ENCODE data around the gene DRC1.

The DRC1 gene

GRCh38 chr2:26491563-26492167 is 89.9 kb downstream of the DRC1 start:
- ChIA-PET POLR2A (no interaction called here), CTCF (interaction anchor here (0.5 to 2.8 kb wide), 4 partner anchors 9 to 13 kb away, joined by 3 to 9 read pairs (median 5); no protein-coding TSS in a partner anchor)
- H3K4me3 ChIP-seq (ENCODE audit: low read depth, low read length): no peak overlapping the region
- no peak for DNase-seq (ENCODE audit: low read depth, low spot score)
- TF ChIP-seq, protein P1, sequence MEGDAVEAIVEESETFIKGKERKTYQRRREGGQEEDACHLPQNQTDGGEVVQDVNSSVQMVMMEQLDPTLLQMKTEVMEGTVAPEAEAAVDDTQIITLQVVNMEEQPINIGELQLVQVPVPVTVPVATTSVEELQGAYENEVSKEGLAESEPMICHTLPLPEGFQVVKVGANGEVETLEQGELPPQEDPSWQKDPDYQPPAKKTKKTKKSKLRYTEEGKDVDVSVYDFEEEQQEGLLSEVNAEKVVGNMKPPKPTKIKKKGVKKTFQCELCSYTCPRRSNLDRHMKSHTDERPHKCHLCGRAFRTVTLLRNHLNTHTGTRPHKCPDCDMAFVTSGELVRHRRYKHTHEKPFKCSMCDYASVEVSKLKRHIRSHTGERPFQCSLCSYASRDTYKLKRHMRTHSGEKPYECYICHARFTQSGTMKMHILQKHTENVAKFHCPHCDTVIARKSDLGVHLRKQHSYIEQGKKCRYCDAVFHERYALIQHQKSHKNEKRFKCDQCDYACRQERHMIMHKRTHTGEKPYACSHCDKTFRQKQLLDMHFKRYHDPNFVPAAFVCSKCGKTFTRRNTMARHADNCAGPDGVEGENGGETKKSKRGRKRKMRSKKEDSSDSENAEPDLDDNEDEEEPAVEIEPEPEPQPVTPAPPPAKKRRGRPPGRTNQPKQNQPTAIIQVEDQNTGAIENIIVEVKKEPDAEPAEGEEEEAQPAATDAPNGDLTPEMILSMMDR (IDR thresholded peaks at IDR 0.05; ENCODE audit: insufficient read depth, low read length, missing control alignments): no peak

DNA sequence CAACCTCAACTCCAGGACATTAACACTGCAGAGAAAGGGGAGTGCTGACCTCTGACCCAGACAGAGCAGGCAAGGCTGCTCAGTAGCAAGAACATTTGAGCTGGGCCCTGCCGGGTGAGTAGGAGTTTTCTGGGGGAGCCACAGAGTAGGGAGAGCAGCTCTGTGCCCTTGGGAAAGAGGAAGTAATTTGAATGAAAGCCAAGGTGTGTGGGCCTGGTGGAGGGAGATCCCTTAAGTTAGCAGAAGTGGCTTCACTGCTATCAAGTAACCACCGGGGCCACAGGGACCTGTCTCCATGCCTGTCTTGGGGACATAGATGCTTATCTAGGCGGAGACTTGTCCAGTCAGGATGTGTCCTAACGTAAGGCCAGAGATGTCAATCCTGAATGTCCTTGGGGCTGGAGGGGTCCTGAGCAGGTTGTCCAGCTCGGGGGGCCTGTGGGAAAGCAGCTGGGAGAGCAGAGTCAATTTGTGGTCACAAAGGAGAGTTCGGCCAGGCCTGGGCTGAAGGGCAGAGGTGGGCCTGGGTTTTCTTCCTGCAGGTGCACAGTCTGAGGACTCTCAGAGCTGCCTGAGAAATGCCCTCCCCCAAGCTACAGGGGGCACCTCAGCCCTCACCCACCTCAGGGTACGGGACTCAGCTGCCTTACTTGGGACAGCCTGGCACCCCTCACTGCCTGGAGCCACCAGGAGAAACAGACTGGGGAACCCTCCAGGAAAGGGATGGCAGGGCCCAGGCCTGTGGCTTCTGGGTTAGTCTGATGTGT is 91.2 kb downstream of the DRC1 start:
- CTCF ChIA-PET: interaction anchor here (0.9 to 2.8 kb wide), 2 partner anchors 8 to 12 kb away, joined by 3 to 7 read pairs; no protein-coding TSS in a partner anchor
- TF ChIP-seq, protein P1 (IDR thresholded peaks at IDR 0.05; ENCODE audit: insufficient read depth, low read length, missing control alignments): no peak
- POLR2A ChIA-PET: no interaction called here
- H3K4me3 ChIP-seq (ENCODE audit: low read depth, low read length): no peak overlapping the region
- no peak for DNase-seq (ENCODE audit: low read depth, low spot score)

DNA sequence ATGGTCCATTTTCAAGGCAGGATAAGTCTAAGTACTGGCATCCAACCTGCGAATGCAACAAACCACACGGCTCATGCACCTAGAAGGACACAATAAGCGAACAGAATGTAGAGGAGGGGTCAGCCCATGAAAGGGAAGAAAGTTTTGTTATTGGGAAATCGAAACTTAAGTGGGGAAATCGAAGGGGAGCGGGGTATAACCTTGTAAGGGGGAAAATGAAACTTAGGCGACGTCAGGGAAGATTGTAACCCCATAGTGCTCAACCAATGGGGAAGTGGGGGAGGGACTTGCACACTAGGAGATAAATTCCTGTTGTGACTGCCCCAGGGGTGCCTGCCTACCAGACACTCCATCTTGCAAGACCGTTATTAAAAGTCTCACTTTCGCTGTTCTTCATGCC is 91.8 kb downstream of the DRC1 start:
- DNase-seq (ENCODE audit: low read depth, low spot score): no peak
- POLR2A ChIA-PET: no interaction called here
- no peak overlapping the region for H3K4me3 ChIP-seq (ENCODE audit: low read depth, low read length)
- TF ChIP-seq, protein P1 (IDR thresholded peaks at IDR 0.05; ENCODE audit: insufficient read depth, low read length, missing control alignments): no peak
- CTCF ChIA-PET: interaction anchor here (2.8 kb wide), 1 partner anchor 7 kb away, joined by 7 read pairs; no protein-coding TSS in a partner anchor

DNA sequence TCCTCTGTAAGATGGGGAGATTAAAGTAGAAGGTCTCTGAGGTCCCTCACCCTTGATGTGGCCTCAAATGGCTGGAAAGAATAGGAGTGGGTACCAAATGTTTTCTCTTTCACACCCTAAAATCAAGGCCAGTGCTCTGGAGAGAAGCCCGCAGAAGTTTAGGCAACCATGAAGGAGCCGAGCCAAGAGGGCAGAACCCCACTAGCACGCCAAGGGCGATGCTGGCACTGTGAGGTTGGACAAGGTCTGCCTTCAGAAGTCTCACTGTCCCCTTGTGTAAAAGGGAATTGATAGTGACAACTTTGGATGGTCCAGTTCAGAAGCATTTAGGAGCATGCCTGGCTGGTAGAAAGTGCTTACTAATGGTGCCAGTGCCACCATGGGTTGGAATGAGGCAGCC is 92.5 kb downstream of the DRC1 start:
- ChIA-PET CTCF (no interaction called here), POLR2A (no interaction called here)
- H3K4me3 ChIP-seq (ENCODE audit: low read depth, low read length): no peak overlapping the region
- no peak for DNase-seq (ENCODE audit: low read depth, low spot score)
- TF ChIP-seq, protein P1 (IDR thresholded peaks at IDR 0.05; ENCODE audit: insufficient read depth, low read length, missing control alignments): no peak

GRCh38 chr2:26494891-26495290 is 93.2 kb downstream of the DRC1 start:
- POLR2A ChIA-PET: no interaction called here
- no peak for DNase-seq (ENCODE audit: low read depth, low spot score)
- no peak overlapping the region for H3K4me3 ChIP-seq (ENCODE audit: low read depth, low read length)
- TF ChIP-seq, protein P1 (IDR thresholded peaks at IDR 0.05; ENCODE audit: insufficient read depth, low read length, missing control alignments): no peak
- CTCF ChIA-PET: no interaction called here

- CTCF ChIA-PET: no interaction called here
- TF ChIP-seq, protein P1 (IDR thresholded peaks at IDR 0.05; ENCODE audit: insufficient read depth, low read length, missing control alignments): no peak
Measured at GRCh38 chr2:26495705-26496297, 94.1 kb downstream of the DRC1 start.

More at GRCh38 chr2:26495705-26496297, 94.1 kb downstream of the DRC1 start:
- no peak for DNase-seq (ENCODE audit: low read depth, low spot score)
- H3K4me3 ChIP-seq (ENCODE audit: low read depth, low read length): no peak overlapping the region
- POLR2A ChIA-PET: no interaction called here

Data from AG04449 (cell line).